ENCODE results near the gene TRAP1. TPM values are rescaled to one million over a fixed set of nuclear protein-coding genes. Genes with fewer than 3 reads are reported as not detected.

The TRAP1 gene
- polyA plus RNA-seq, 1 of the 3 experiments (the other 2 are of a cell fraction), result 129 TPM

- Histone ChIP-seq H3K9ac (no peak overlapping the region), H3K9me3 (no peaks in the 10 kb centered on the region), H3K27me3 (ENCODE audit: insufficient read depth) (no peaks in the 10 kb centered on the region), H3K36me3 (replicated peaks in 1 of 2; ENCODE audit: control insufficient read depth in 1 of 2, insufficient read depth in 2 of 2, low read length in 1 of 2) (peaks cover 4 to 12% of the 10 kb centered on the region in 2 experiments), H3K79me2 (ENCODE audit: insufficient read depth) (peaks cover 73% of the 10 kb centered on the region), H3K4me1 (ENCODE audit: control insufficient read depth in 1 of 2, insufficient read depth in 2 of 2, low read depth in 1 of 2, low read length in 1 of 2) (peaks cover 8% of the 10 kb centered on the region in 2 experiments; a peak in 1 of 4 replicates), H3K4me3 (ENCODE audit: low read depth in 2 of 2, low read length in 1 of 2) (no peak overlapping the region), H3F3A (replicated peaks; ENCODE audit: insufficient read depth) (no peaks in the 10 kb centered on the region), H3K9me2 (no peaks in the 10 kb centered on the region), H4K20me1 (ENCODE audit: insufficient read depth) (peaks cover 6% of the 10 kb centered on the region; the same call in 1 of the 2 replicates), H3K4me2 (no peak overlapping the region), H3K27ac (ENCODE audit: low read depth in 2 of 2, low read length in 1 of 2) (no peak overlapping the region), H2AFZ (ENCODE audit: low read depth) (no peak overlapping the region)
- TF ChIP-seq REST (IDR thresholded peaks at IDR 0.05; ENCODE audit: low read depth, low read length) (no peak), SMC3 (IDR thresholded peaks at IDR 0.05; ENCODE audit: low read depth, low read length) (no peak), FOSL2 (IDR thresholded peaks at IDR 0.05; ENCODE audit: borderline replicate concordance, low read depth) (no peak), CTCF (IDR thresholded peaks at IDR 0.05) (no peak), TAF1 (IDR thresholded peaks at IDR 0.05; ENCODE audit: borderline replicate concordance, low read depth, low read length) (no peak), ELF1 (IDR thresholded peaks at IDR 0.05) (no peak), EZH2phosphoT487 (IDR thresholded peaks at IDR 0.05; ENCODE audit: borderline replicate concordance, low read depth) (no peak), EP300 (IDR thresholded peaks at IDR 0.05; ENCODE audit: borderline replicate concordance in 1 of 2, low read depth in 1 of 2, low read length in 1 of 2) (no peak)
- no peak for DNase-seq
- POLR2A ChIA-PET, result interaction anchor here (1.0 kb wide), 1 partner anchor 23 kb away, joined by 3 read pairs; no protein-coding TSS in a partner anchor
- CTCF ChIA-PET, result interaction anchor here (1.3 to 1.9 kb wide), 2 partner anchors 23 to 24 kb away, joined by 4 to 6 read pairs; no protein-coding TSS in a partner anchor
- WGBS (ENCODE audit: low lambda C conversion rate), result 90% methylated on average over 12 of the region's 15 CpGs
Measured at GRCh38 chr16:3713587-3714242, 3.6 kb downstream of the TRAP1 start.

- 96% methylated on average over 16 of the region's 16 CpGs for WGBS (ENCODE audit: low lambda C conversion rate)
- Histone ChIP-seq H3K36me3 (replicated peaks in 1 of 2; ENCODE audit: control insufficient read depth in 1 of 2, insufficient read depth in 2 of 2, low read length in 1 of 2) (peaks cover 4 to 12% of the 10 kb centered on the region in 2 experiments), H3K4me2 (no peak overlapping the region), H3K4me3 (ENCODE audit: low read depth in 2 of 2, low read length in 1 of 2) (no peak overlapping the region), H3K79me2 (ENCODE audit: insufficient read depth) (peaks cover 73% of the 10 kb centered on the region), H3K27ac (ENCODE audit: low read depth in 2 of 2, low read length in 1 of 2) (no peak overlapping the region), H3K9me3 (no peaks in the 10 kb centered on the region), H4K20me1 (ENCODE audit: insufficient read depth) (peaks cover 6% of the 10 kb centered on the region; the same call in 1 of the 2 replicates), H3K27me3 (ENCODE audit: insufficient read depth) (no peaks in the 10 kb centered on the region), H3K9me2 (no peaks in the 10 kb centered on the region), H2AFZ (ENCODE audit: low read depth) (no peak overlapping the region), H3K9ac (no peak overlapping the region), H3F3A (replicated peaks; ENCODE audit: insufficient read depth) (no peaks in the 10 kb centered on the region), H3K4me1 (ENCODE audit: control insufficient read depth in 1 of 2, insufficient read depth in 2 of 2, low read depth in 1 of 2, low read length in 1 of 2) (peaks cover 4 to 8% of the 10 kb centered on the region in 2 experiments; a peak in 1 of 4 replicates)
- ChIA-PET CTCF (interaction anchor here (1.3 to 1.9 kb wide), 2 partner anchors 22 to 23 kb away, joined by 4 to 6 read pairs; no protein-coding TSS in a partner anchor), POLR2A (no interaction called here)
- DNase-seq, result no peak
- TF ChIP-seq RCOR1 (IDR thresholded peaks at IDR 0.05; ENCODE audit: low read length) (no peak), IRF3 (IDR thresholded peaks at IDR 0.05; ENCODE audit: low read depth, low read length) (no peak), PBX3 (IDR thresholded peaks at IDR 0.05) (no peak), USF2 (IDR thresholded peaks at IDR 0.05; ENCODE audit: borderline replicate concordance, low read depth, low read length) (no peak), GATA2 (CRISPR knock-in tag; IDR thresholded peaks at IDR 0.05) (no peak)
Measured at GRCh38 chr16:3712861-3713372, 4.4 kb downstream of the TRAP1 start.
